Measurements from ENCODE around the gene ARHGAP8. TPM values are rescaled to one million over a fixed set of nuclear protein-coding genes. Genes with fewer than 3 reads are reported as not detected.

The ARHGAP8 gene
- polyA plus RNA-seq, 3 donors, result 0.03 TPM; not detected in 2

GRCh38 chr22:44740307-44740706, 12.1 kb upstream of the ARHGAP8 start:
- TF ChIP-seq CTCF (IDR thresholded peaks at IDR 0.05), result no peak
- no peak overlapping the region for H3K4me3 Mint-ChIP-seq
- Histone ChIP-seq H2AFZ (ENCODE audit: insufficient read depth, low read depth, low read length, poor library complexity, severe bottlenecking) (no peak overlapping the region), H3K27ac (ENCODE audit: low read depth in 1 of 2, low read length in 2 of 2) (no peak overlapping the region), H3K4me1 (ENCODE audit: control insufficient read depth in 1 of 2, insufficient read depth in 2 of 2, low read length in 2 of 2) (no peaks in the 10 kb centered on the region), H3K79me2 (ENCODE audit: insufficient read depth, low read length) (no peaks in the 10 kb centered on the region), H3K27me3 (ENCODE audit: control insufficient read depth in 2 of 2, insufficient read depth in 2 of 2, low read length in 2 of 2) (no peaks in the 10 kb centered on the region), H3K9me3 (replicated peaks in 1 of 2; ENCODE audit: control insufficient read depth in 1 of 2, insufficient read depth in 1 of 2, low read length in 2 of 2) (no peaks in the 10 kb centered on the region), H3K4me3 (replicated peaks in 1 of 3; ENCODE audit: low read depth in 2 of 3, low read length in 3 of 3) (no peak overlapping the region), H3K36me3 (replicated peaks in 1 of 2; ENCODE audit: control insufficient read depth in 1 of 2, insufficient read depth in 2 of 2, low read length in 2 of 2) (no peaks in the 10 kb centered on the region), H3K9ac (ENCODE audit: insufficient read depth, low read length, poor library complexity, severe bottlenecking) (no peak overlapping the region), H4K20me1 (ENCODE audit: insufficient read depth, low read length) (no peaks in the 10 kb centered on the region), H3K4me2 (replicated peaks; ENCODE audit: extremely low read depth, low read length, poor library complexity, severe bottlenecking) (no peak overlapping the region)
- no peak overlapping the region for H3K27ac Mint-ChIP-seq
- no peaks in the 10 kb centered on the region for H3K4me1 Mint-ChIP-seq
- H3K36me3 Mint-ChIP-seq, result no peaks in the 10 kb centered on the region
- 83% methylated on average over 5 of the region's 17 CpGs for WGBS (ENCODE audit: insufficient coverage)
- DNase-seq, result no peak
- H3K27me3 Mint-ChIP-seq (ENCODE audit: low read depth in 3 of 3), result peaks cover 3 to 11% (median 5%) of the 10 kb centered on the region in 3 donors
- intact Hi-C loops (cut with micrococcal nuclease), result no loop called here
- H3K9me3 Mint-ChIP-seq, result peaks cover 0 to 5% (median 0%) of the 10 kb centered on the region in 7 donors

- Histone ChIP-seq H2AFZ (ENCODE audit: insufficient read depth, low read depth, low read length, poor library complexity, severe bottlenecking) (no peak overlapping the region), H3K9me3 (replicated peaks in 1 of 2; ENCODE audit: control insufficient read depth in 1 of 2, insufficient read depth in 1 of 2, low read length in 2 of 2) (no peaks in the 10 kb centered on the region), H3K27ac (ENCODE audit: low read depth in 1 of 2, low read length in 2 of 2) (no peak overlapping the region), H3K9ac (ENCODE audit: insufficient read depth, low read length, poor library complexity, severe bottlenecking) (no peak overlapping the region), H3K27me3 (ENCODE audit: control insufficient read depth in 2 of 2, insufficient read depth in 2 of 2, low read length in 2 of 2) (peaks cover 0 to 4% of the 10 kb centered on the region in 2 donors), H3K79me2 (ENCODE audit: insufficient read depth, low read length) (no peaks in the 10 kb centered on the region), H3K4me3 (replicated peaks in 1 of 3; ENCODE audit: low read depth in 2 of 3, low read length in 3 of 3) (no peak overlapping the region), H3K4me1 (ENCODE audit: control insufficient read depth in 1 of 2, insufficient read depth in 2 of 2, low read length in 2 of 2) (no peaks in the 10 kb centered on the region), H3K4me2 (replicated peaks; ENCODE audit: extremely low read depth, low read length, poor library complexity, severe bottlenecking) (no peak overlapping the region), H3K36me3 (replicated peaks in 1 of 2; ENCODE audit: control insufficient read depth in 1 of 2, insufficient read depth in 2 of 2, low read length in 2 of 2) (no peaks in the 10 kb centered on the region), H4K20me1 (ENCODE audit: insufficient read depth, low read length) (no peaks in the 10 kb centered on the region)
- no peak for DNase-seq
- no peak overlapping the region for H3K4me3 Mint-ChIP-seq
- TF ChIP-seq CTCF (IDR thresholded peaks at IDR 0.05), result no peak
- intact Hi-C loops (cut with micrococcal nuclease), result no loop called here
- H3K9me3 Mint-ChIP-seq, result peaks cover 0 to 5% (median 0%) of the 10 kb centered on the region in 7 donors
- H3K4me1 Mint-ChIP-seq, result no peaks in the 10 kb centered on the region
- no peak overlapping the region for H3K27ac Mint-ChIP-seq
- H3K27me3 Mint-ChIP-seq (ENCODE audit: low read depth in 3 of 3), result peaks cover 3 to 11% (median 9%) of the 10 kb centered on the region in 3 donors
- no peaks in the 10 kb centered on the region for H3K36me3 Mint-ChIP-seq
- 92% methylated on average over 2 of the region's 9 CpGs for WGBS (ENCODE audit: insufficient coverage)
Observed at GRCh38 chr22:44741929-44742328, 10.4 kb upstream of the ARHGAP8 start.

All from CD14-positive monocyte (primary cell).